Adrenal gland (tissue), 5 donors: ENCODE data around the gene DDRGK1.

ENCODE experiments used
- CTCF ChIP-seq, 6 experiments: fragments of 450-650 bp in 4 of 6; fragments of 200-600 bp in 2 of 6; sonication (generic) in 1 of 6; IDR thresholded peaks; 1 replicate in 5 of 6; 2 replicates in 1 of 6; pipeline versions ENCODE4 v1.5.1 to v1.8.0; 2016 to 2021; ENCODE audit warnings: antibody characterized with exemption in 6 of 6, mild to moderate bottlenecking in 2 of 6, moderate library complexity in 1 of 6
- POLR2A ChIP-seq, 2 donors: fragments of 450-650 bp; IDR thresholded peaks; one replicate each; pipeline ENCODE4 v1.6.1; 2017; ENCODE audit warnings: antibody characterized with exemption in 2 of 2, mild to moderate bottlenecking in 2 of 2, moderate library complexity in 1 of 2
- donor health status: DM: no; HTN: no; CAD: no.

- TF ChIP-seq CTCF (IDR thresholded peaks at IDR 0.05) (no peak), POLR2A (IDR thresholded peaks at IDR 0.05) (no peak)
Observed at GRCh38 chr20:3229158-3229557, 24.7 kb upstream of the DDRGK1 start.
